OCI-LY3 (cell line): Measurements from ENCODE around the gene EPHA10.

Experiments used
- CTCF ChIP-seq: fragments of 200-600, 300-600 bp; sonication (generic); IDR thresholded peaks from 2 replicates; pipeline ENCODE4 v1.5.1; 2014; ENCODE audit warnings: antibody characterized with exemption, low read length, low read depth
- EZH2phosphoT487 ChIP-seq: fragments of 200-600 bp; shearing (Covaris generic); IDR thresholded peaks from 2 replicates; pipeline ENCODE4 v1.6.1; 2018; ENCODE audit warnings: antibody characterized with exemption, mixed run types, low read depth

GRCh38 chr1:37809942-37810341 lies 45.0 kb upstream of the EPHA10 start:
- TF ChIP-seq CTCF (no peak), EZH2phosphoT487 (no peak)
